Mesendoderm (in vitro differentiated cells): ENCODE measurements around the gene RDH13.

Experiments
- DNase-seq: peaks from one replicate; pipeline ENCODE4 v3.0.0; 2013
- H2AK5ac ChIP-seq: 2 replicates; pipeline ENCODE4 v1.6.1; 2013; ENCODE audit warnings: low read length, inconsistent platforms
- H2BK120ac ChIP-seq: 2 replicates; pipeline ENCODE4 v1.6.1; 2013; ENCODE audit warnings: low read depth, mild to moderate bottlenecking, low read length, moderate library complexity, mixed read lengths
- H2BK15ac ChIP-seq: replicated peaks from 2 replicates; pipeline ENCODE4 v1.6.1; 2013; ENCODE audit warnings: low read depth, mild to moderate bottlenecking, moderate library complexity
- H2BK5ac ChIP-seq: 2 replicates; pipeline ENCODE4 v1.6.1; 2013; ENCODE audit warnings: low read length, inconsistent platforms
- H3K18ac ChIP-seq: 2 replicates; pipeline ENCODE4 v1.6.1; 2013; ENCODE audit warnings: mild to moderate bottlenecking, low read length, mixed read lengths
- H3K23ac ChIP-seq: one replicate; pipeline ENCODE4 v1.6.1; 2013; ENCODE audit warnings: low read length
- H3K27ac ChIP-seq: 2 replicates; pipeline ENCODE4 v1.5.1; 2013; ENCODE audit warnings: low read depth, mild to moderate bottlenecking, inconsistent platforms, low read length, moderate library complexity
- H3K27me3 ChIP-seq: 2 replicates; pipeline ENCODE4 v1.6.1; 2013; ENCODE audit warnings: low read length, control low read depth, mild to moderate bottlenecking, inconsistent platforms; ENCODE audit not compliant: insufficient read depth, poor library complexity
- H3K36me3 ChIP-seq: 2 replicates; pipeline ENCODE4 v1.6.1; 2013; ENCODE audit warnings: low read length, inconsistent platforms; ENCODE audit not compliant: control insufficient read depth, insufficient read depth
- H3K4ac ChIP-seq: one replicate; pipeline ENCODE4 v1.6.1; 2013; ENCODE audit warnings: low read depth, mild to moderate bottlenecking, low read length, moderate library complexity
- H3K4me1 ChIP-seq: 2 replicates; pipeline ENCODE4 v1.6.1; 2013; ENCODE audit warnings: low read depth, low read length, inconsistent platforms; ENCODE audit not compliant: control insufficient read depth
- H3K4me2 ChIP-seq: 2 replicates; pipeline ENCODE4 v1.6.1; 2013; ENCODE audit warnings: low read length
- H3K4me3 ChIP-seq: 2 replicates; pipeline ENCODE4 v1.5.1; 2013; ENCODE audit warnings: mild to moderate bottlenecking, low read length
- H3K56ac ChIP-seq: one replicate; pipeline ENCODE4 v1.6.1; 2013; ENCODE audit warnings: low read length
- H3K79me1 ChIP-seq: 2 replicates; pipeline ENCODE4 v1.6.1; 2013; ENCODE audit warnings: low read length, inconsistent platforms
- H3K79me2 ChIP-seq: 2 replicates; pipeline ENCODE4 v1.6.1; 2013; ENCODE audit warnings: mild to moderate bottlenecking, low read length; ENCODE audit not compliant: control insufficient read depth, insufficient read depth
- H3K9ac ChIP-seq: 2 replicates; pipeline ENCODE4 v1.6.1; 2013; ENCODE audit warnings: low read length, inconsistent platforms
- H4K5ac ChIP-seq: one replicate; pipeline ENCODE4 v1.6.1; 2013; ENCODE audit warnings: low read length
- H4K8ac ChIP-seq: one replicate; pipeline ENCODE4 v1.6.1; 2013; ENCODE audit warnings: low read depth, mild to moderate bottlenecking, control low read depth, low read length, moderate library complexity
- WGBS: extraction: QIAGEN DNeasy Blood & Tissue Kit; methylation state at CpG from one replicate; pipeline ENCODE4 v1.1.7; 2013; ENCODE audit warnings: low lambda C conversion rate, missing lambda C conversion rate; ENCODE audit not compliant: insufficient coverage; ENCODE audit errors: extremely low coverage; 5-methylcytosine and 5-hydroxymethylcytosine counted together

The RDH13 gene

DNA sequence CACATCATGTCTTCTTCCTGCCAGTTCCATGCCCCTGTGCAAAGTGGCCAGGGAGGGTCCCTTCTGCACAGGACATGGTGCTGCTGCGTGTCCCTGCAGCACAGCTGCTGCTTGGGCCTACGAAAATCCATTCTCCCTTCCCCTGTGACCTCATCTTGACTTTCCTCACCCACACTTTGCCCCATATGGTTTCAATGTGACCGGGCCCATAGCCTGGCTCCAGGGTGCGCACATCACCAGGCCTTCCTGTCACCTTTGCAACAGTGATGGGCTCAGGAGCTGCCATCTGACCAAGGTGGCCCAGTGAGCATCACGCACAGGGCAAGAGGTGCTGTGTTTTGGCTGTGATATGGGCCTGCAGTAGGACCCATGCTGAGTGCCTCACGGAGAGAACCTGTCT is 43.6 kb upstream of the RDH13 start:
- H3K4me1 ChIP-seq, result no peaks in the 10 kb centered on the region
- H3K56ac ChIP-seq, result no peak overlapping the region
- no peak overlapping the region for H3K23ac ChIP-seq
- no CpG with 5 or more reads among the region's 6 CpGs for WGBS
- no peaks in the 10 kb centered on the region for H3K27me3 ChIP-seq
- H3K79me2 ChIP-seq, result no peaks in the 10 kb centered on the region
- H2BK5ac ChIP-seq, result no peak overlapping the region
- no peak overlapping the region for H3K4me2 ChIP-seq
- peaks cover 7% of the 10 kb centered on the region for H3K79me1 ChIP-seq
- H3K4ac ChIP-seq, result no peak overlapping the region
- no peak overlapping the region for H3K9ac ChIP-seq
- H2BK120ac ChIP-seq, result no peak overlapping the region
- no peak overlapping the region for H4K8ac ChIP-seq
- no peak overlapping the region for H3K27ac ChIP-seq
- no peak overlapping the region for H2AK5ac ChIP-seq
- H3K4me3 ChIP-seq, result no peak overlapping the region
- H4K5ac ChIP-seq, result no peak overlapping the region
- no peak for DNase-seq
- H3K36me3 ChIP-seq, result peaks cover 2% of the 10 kb centered on the region
- no peak overlapping the region for H2BK15ac ChIP-seq
- no peak overlapping the region for H3K18ac ChIP-seq

- H3K4me1 ChIP-seq, result no peaks in the 10 kb centered on the region
- H3K4me3 ChIP-seq, result no peak overlapping the region
- H2BK5ac ChIP-seq, result no peak overlapping the region
- no peak overlapping the region for H2BK120ac ChIP-seq
- no peaks in the 10 kb centered on the region for H3K79me2 ChIP-seq
- H2AK5ac ChIP-seq, result no peak overlapping the region
- H3K18ac ChIP-seq, result no peak overlapping the region
- peaks cover 2% of the 10 kb centered on the region for H3K36me3 ChIP-seq
- H3K56ac ChIP-seq, result no peak overlapping the region
- DNase-seq, result no peak
- no peak overlapping the region for H2BK15ac ChIP-seq
- WGBS, result no CpG with 5 or more reads among the region's 2 CpGs
- peaks cover 6% of the 10 kb centered on the region for H3K79me1 ChIP-seq
- H3K4ac ChIP-seq, result no peak overlapping the region
- no peak overlapping the region for H4K5ac ChIP-seq
- no peaks in the 10 kb centered on the region for H3K27me3 ChIP-seq
- H3K4me2 ChIP-seq, result no peak overlapping the region
- no peak overlapping the region for H4K8ac ChIP-seq
- H3K9ac ChIP-seq, result no peak overlapping the region
- H3K27ac ChIP-seq, result no peak overlapping the region
- no peak overlapping the region for H3K23ac ChIP-seq
These were observed 42.3 kb upstream of the RDH13 start for GRCh38 chr19:55105237-55105636.

DNA sequence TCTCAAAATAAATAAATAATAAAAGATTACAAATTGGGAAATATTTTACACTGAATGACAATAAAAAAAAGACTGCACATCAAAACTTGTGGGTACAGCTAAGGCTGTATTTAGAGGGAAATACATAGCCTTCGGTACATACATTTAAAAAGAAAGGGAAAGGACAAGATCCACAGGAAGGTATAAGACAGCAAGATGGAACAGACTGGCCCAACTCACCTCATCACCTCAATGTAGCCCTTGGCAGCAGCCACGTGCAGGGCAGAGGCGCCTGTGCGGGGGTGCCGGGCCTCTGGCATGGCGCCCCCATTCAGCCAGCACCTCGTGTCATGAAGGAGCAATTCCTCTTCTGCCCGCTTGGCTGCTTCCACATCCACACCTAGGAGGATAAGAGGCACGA is 40.2 kb upstream of the RDH13 start:
- Histone ChIP-seq H3K79me1 (peaks cover 3% of the 10 kb centered on the region), H3K4me1 (no peaks in the 10 kb centered on the region), H3K23ac (no peak overlapping the region), H3K56ac (no peak overlapping the region), H2AK5ac (no peak overlapping the region), H3K18ac (no peak overlapping the region), H4K5ac (no peak overlapping the region), H4K8ac (no peak overlapping the region), H2BK120ac (no peak overlapping the region), H3K36me3 (peaks cover 2% of the 10 kb centered on the region), H3K79me2 (no peaks in the 10 kb centered on the region), H3K27ac (no peak overlapping the region), H3K9ac (no peak overlapping the region), H2BK15ac (no peak overlapping the region), H3K4me2 (no peak overlapping the region), H3K4me3 (no peak overlapping the region), H3K27me3 (no peaks in the 10 kb centered on the region), H2BK5ac (no peak overlapping the region), H3K4ac (no peak overlapping the region)
- no CpG with 5 or more reads among the region's 9 CpGs for WGBS
- no peak for DNase-seq

DNA sequence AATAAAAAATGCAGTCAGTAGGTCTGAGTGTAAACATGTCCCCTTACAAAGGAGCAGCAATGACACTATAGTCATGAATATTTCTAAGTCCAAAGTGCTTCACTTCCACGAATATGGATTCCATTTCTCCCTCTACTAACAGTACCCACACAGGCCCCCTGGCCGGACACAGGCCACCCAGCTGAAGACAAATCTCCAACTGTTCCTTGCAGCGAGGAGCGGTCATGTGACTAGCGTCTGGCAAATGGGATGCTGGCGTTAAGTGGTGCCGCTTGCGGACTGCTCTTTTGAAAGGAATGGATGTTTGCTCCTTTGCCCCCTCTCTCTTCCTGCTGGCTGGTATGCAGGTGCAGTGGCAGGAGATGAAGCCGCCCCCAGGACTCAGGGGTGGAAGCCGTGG is 38.3 kb upstream of the RDH13 start:
- WGBS, result no CpG with 5 or more reads among the region's 10 CpGs
- no peak overlapping the region for H3K9ac ChIP-seq

DNA sequence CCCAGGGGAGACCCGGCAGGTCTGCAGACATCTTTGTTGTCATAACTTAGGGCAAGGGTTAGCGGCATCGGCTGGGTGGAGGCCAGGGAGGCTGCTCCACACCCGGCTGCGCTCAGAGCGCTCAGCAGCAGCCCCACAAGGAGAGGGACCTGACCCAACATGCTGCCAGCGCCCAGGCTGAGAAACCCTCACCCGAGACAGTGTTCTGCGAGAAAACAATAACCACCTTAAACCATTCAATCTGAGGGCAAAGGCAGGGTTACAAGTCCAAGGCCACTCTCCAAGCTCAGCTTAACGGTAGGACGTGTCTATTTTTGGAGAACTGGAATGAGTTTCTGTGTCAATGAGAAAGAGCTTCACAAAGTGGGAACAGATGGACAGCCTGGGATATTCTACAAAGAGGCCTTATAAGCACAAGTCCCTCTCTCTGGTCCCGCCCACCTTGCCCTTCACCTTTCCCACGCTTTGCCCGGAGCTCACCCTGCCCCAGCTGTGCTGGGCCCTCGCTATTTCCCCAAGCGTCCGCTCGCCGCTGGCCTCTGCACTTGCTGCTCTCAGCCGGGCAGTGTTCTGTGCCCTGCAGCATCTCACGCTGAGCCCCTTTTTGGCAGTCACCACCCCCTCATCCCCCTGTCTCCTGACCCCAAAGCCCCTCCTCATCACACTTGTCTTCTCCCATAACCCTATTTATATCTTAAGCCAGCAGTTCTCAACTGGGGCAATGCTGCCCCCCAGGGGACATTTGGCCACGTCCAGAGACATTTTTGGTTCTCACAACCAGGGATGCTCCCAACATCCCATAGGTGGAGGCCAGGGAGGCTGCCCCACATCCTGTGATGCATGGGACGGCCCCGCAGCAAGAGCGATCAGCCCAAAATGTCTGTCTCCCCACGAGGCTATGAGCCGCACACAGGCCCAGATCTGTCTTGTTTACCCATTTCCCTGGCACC is 36.9 kb upstream of the RDH13 start:
- no peak overlapping the region for H2AK5ac ChIP-seq
- no peak overlapping the region for H2BK15ac ChIP-seq
- H2BK5ac ChIP-seq, result no peak overlapping the region
- H3K4ac ChIP-seq, result no peak overlapping the region
- no peak overlapping the region for H3K27ac ChIP-seq
- H3K9ac ChIP-seq, result no peak overlapping the region
- no peak overlapping the region for H2BK120ac ChIP-seq
- H3K36me3 ChIP-seq, result peaks cover 2% of the 10 kb centered on the region
- no peak overlapping the region for H4K5ac ChIP-seq
- WGBS, result no CpG with 5 or more reads among the region's 27 CpGs
- no peak overlapping the region for H3K4me2 ChIP-seq
- no peak overlapping the region for H4K8ac ChIP-seq
- no peaks in the 10 kb centered on the region for H3K79me1 ChIP-seq
- H3K18ac ChIP-seq, result no peak overlapping the region
- H3K4me3 ChIP-seq, result no peak overlapping the region
- H3K56ac ChIP-seq, result no peak overlapping the region
- H3K4me1 ChIP-seq, result no peaks in the 10 kb centered on the region
- H3K79me2 ChIP-seq, result no peaks in the 10 kb centered on the region
- no peaks in the 10 kb centered on the region for H3K27me3 ChIP-seq
- DNase-seq, result peak; percentile 66
- no peak overlapping the region for H3K23ac ChIP-seq

More for the DNA sequence above, 38.3 kb upstream of the RDH13 start:
- Histone ChIP-seq H3K36me3 (peaks cover 2% of the 10 kb centered on the region), H3K18ac (no peak overlapping the region), H3K23ac (no peak overlapping the region), H2BK120ac (no peak overlapping the region), H2BK15ac (no peak overlapping the region), H2BK5ac (no peak overlapping the region), H4K8ac (no peak overlapping the region), H4K5ac (no peak overlapping the region), H2AK5ac (no peak overlapping the region), H3K4me2 (no peak overlapping the region), H3K79me2 (no peaks in the 10 kb centered on the region), H3K4ac (no peak overlapping the region), H3K79me1 (no peaks in the 10 kb centered on the region), H3K4me1 (no peaks in the 10 kb centered on the region), H3K4me3 (no peak overlapping the region), H3K27ac (no peak overlapping the region), H3K56ac (no peak overlapping the region), H3K27me3 (no peaks in the 10 kb centered on the region)
- no peak for DNase-seq
